ENCODE results near the gene GAN.

GAN gene

GRCh38 chr16:81266680-81267095 is 48.1 kb upstream of the GAN start:
- Histone ChIP-seq H4K20me1 (ENCODE audit: insufficient read depth, low read length) (no peaks in the 10 kb centered on the region), H3K4me1 (ENCODE audit: low read length) (no peaks in the 10 kb centered on the region), H2AFZ (ENCODE audit: low read length) (peak overlapping the region; percentile 31; the same call in 1 of the 2 replicates), H3K27me3 (replicated peaks; ENCODE audit: insufficient read depth, low read length) (no peaks in the 10 kb centered on the region), H3K4me2 (ENCODE audit: low read depth, low read length) (peak overlapping the region; percentile 21; the same call in 1 of the 2 replicates), H3K79me2 (ENCODE audit: low read length) (no peaks in the 10 kb centered on the region), H3K9ac (ENCODE audit: low read length) (no peak overlapping the region), H3K4me3 (ENCODE audit: low read length) (peak overlapping the region; percentile 17; the same call in 1 of the 2 replicates), H3K9me3 (replicated peaks; ENCODE audit: insufficient read depth, low read length) (no peaks in the 10 kb centered on the region), H3K9me2 (replicated peaks; ENCODE audit: insufficient read depth, low read length) (no peaks in the 10 kb centered on the region), H3K27ac (ENCODE audit: low read length) (no peak overlapping the region), H3F3A (ENCODE audit: insufficient read depth, low read length) (no peaks in the 10 kb centered on the region), H3K36me3 (replicated peaks; ENCODE audit: insufficient read depth, low read length) (no peaks in the 10 kb centered on the region)
- DNase-seq, result peak; percentile 11
- TF ChIP-seq EZH2 (optimal IDR thresholded peaks at IDR 0.05; ENCODE audit: low read depth, low read length), result no peak
- no peak for TF ChIP-seq CTCF (IDR thresholded peaks at IDR 0.05; ENCODE audit: low read length)
- TF ChIP-seq EZH2phosphoT487 (IDR thresholded peaks at IDR 0.05; ENCODE audit: low read length), result no peak

- Histone ChIP-seq H2AFZ (ENCODE audit: low read length) (no peak overlapping the region), H3K27me3 (replicated peaks; ENCODE audit: insufficient read depth, low read length) (no peaks in the 10 kb centered on the region), H3K9me2 (replicated peaks; ENCODE audit: insufficient read depth, low read length) (no peaks in the 10 kb centered on the region), H3K79me2 (ENCODE audit: low read length) (no peaks in the 10 kb centered on the region), H3K36me3 (replicated peaks; ENCODE audit: insufficient read depth, low read length) (no peaks in the 10 kb centered on the region), H3F3A (ENCODE audit: insufficient read depth, low read length) (no peaks in the 10 kb centered on the region), H3K9me3 (replicated peaks; ENCODE audit: insufficient read depth, low read length) (no peaks in the 10 kb centered on the region), H3K4me1 (ENCODE audit: low read length) (no peaks in the 10 kb centered on the region), H4K20me1 (ENCODE audit: insufficient read depth, low read length) (no peaks in the 10 kb centered on the region), H3K9ac (ENCODE audit: low read length) (no peak overlapping the region), H3K4me2 (ENCODE audit: low read depth, low read length) (no peak overlapping the region), H3K27ac (ENCODE audit: low read length) (no peak overlapping the region), H3K4me3 (ENCODE audit: low read length) (no peak overlapping the region)
- TF ChIP-seq EZH2 (optimal IDR thresholded peaks at IDR 0.05; ENCODE audit: low read depth, low read length) (no peak), EZH2phosphoT487 (IDR thresholded peaks at IDR 0.05; ENCODE audit: low read length) (no peak)
- no peak for DNase-seq
These were observed 46.3 kb upstream of the GAN start for GRCh38 chr16:81268509-81268908.

GRCh38 chr16:81273223-81273950 is 41.4 kb upstream of the GAN start:
- Histone ChIP-seq H3K4me1 (ENCODE audit: low read length) (no peaks in the 10 kb centered on the region), H3K4me3 (ENCODE audit: low read length) (no peak overlapping the region), H3K27me3 (replicated peaks; ENCODE audit: insufficient read depth, low read length) (no peaks in the 10 kb centered on the region), H3K4me2 (ENCODE audit: low read depth, low read length) (no peak overlapping the region), H3K9me2 (replicated peaks; ENCODE audit: insufficient read depth, low read length) (no peaks in the 10 kb centered on the region), H3F3A (ENCODE audit: insufficient read depth, low read length) (no peaks in the 10 kb centered on the region), H3K27ac (ENCODE audit: low read length) (no peak overlapping the region), H3K79me2 (ENCODE audit: low read length) (no peaks in the 10 kb centered on the region), H2AFZ (ENCODE audit: low read length) (no peak overlapping the region), H3K9ac (ENCODE audit: low read length) (no peak overlapping the region), H4K20me1 (ENCODE audit: insufficient read depth, low read length) (no peaks in the 10 kb centered on the region), H3K36me3 (replicated peaks; ENCODE audit: insufficient read depth, low read length) (no peaks in the 10 kb centered on the region), H3K9me3 (replicated peaks; ENCODE audit: insufficient read depth, low read length) (no peaks in the 10 kb centered on the region)
- TF ChIP-seq EZH2phosphoT487 (IDR thresholded peaks at IDR 0.05; ENCODE audit: low read length) (no peak), EZH2 (optimal IDR thresholded peaks at IDR 0.05; ENCODE audit: low read depth, low read length) (no peak), CTCF (IDR thresholded peaks at IDR 0.05; ENCODE audit: low read length) (no peak)
- no peak for DNase-seq

- H3K4me1 ChIP-seq (ENCODE audit: low read length), result no peaks in the 10 kb centered on the region
- no peak overlapping the region for H3K4me2 ChIP-seq (ENCODE audit: low read depth, low read length)
- no peak overlapping the region for H3K9ac ChIP-seq (ENCODE audit: low read length)
- H3K9me2 ChIP-seq (replicated peaks; ENCODE audit: insufficient read depth, low read length), result no peaks in the 10 kb centered on the region
- H2AFZ ChIP-seq (ENCODE audit: low read length), result no peak overlapping the region
- H3K27me3 ChIP-seq (replicated peaks; ENCODE audit: insufficient read depth, low read length), result no peaks in the 10 kb centered on the region
- H3K79me2 ChIP-seq (ENCODE audit: low read length), result no peaks in the 10 kb centered on the region
- H4K20me1 ChIP-seq (ENCODE audit: insufficient read depth, low read length), result no peaks in the 10 kb centered on the region
- no peak overlapping the region for H3K4me3 ChIP-seq (ENCODE audit: low read length)
- H3F3A ChIP-seq (ENCODE audit: insufficient read depth, low read length), result no peaks in the 10 kb centered on the region
- DNase-seq, result no peak
- H3K27ac ChIP-seq (ENCODE audit: low read length), result no peak overlapping the region
- no peaks in the 10 kb centered on the region for H3K9me3 ChIP-seq (replicated peaks; ENCODE audit: insufficient read depth, low read length)
- TF ChIP-seq EZH2 (optimal IDR thresholded peaks at IDR 0.05; ENCODE audit: low read depth, low read length) (no peak), EZH2phosphoT487 (IDR thresholded peaks at IDR 0.05; ENCODE audit: low read length) (no peak), CTCF (IDR thresholded peaks at IDR 0.05; ENCODE audit: low read length) (no peak)
- no peaks in the 10 kb centered on the region for H3K36me3 ChIP-seq (replicated peaks; ENCODE audit: insufficient read depth, low read length)
These were observed 39.7 kb upstream of the GAN start for GRCh38 chr16:81275064-81275532.

Data from MM.1S (cell line).